SHP77 treated with DMSO at 0.1 percent for 48 hours (cell line): ENCODE results near the gene ZBTB47.

Experiments used
- DNase-seq: peaks from one replicate; lab custom pipeline; 2025; lab: John Stamatoyannopoulos, UW

ZBTB47 gene

DNA sequence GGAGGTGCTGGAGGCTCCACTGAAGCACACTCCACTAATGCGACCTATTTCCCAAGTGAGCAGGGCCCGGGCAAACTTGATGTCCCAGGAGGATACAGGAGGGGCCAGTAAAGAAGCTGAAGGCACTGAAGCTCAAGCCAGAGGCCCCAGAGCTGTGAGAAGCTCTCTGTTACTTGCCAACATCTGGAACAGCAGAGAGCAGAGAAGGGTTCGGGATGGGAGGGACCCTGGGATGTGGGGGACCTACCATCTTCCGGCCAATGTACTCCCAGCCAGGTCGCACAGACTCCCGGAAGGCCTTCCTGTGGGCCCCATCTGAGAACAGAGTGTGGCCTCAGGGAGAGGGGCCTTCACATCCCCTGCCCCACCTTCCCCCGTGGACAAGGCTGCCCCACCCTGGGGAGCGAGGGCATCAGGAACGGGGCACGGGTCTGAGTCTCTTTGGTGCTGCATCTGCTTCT, 46.0 kb downstream of the ZBTB47 start:
- no peak for DNase-seq

DNA sequence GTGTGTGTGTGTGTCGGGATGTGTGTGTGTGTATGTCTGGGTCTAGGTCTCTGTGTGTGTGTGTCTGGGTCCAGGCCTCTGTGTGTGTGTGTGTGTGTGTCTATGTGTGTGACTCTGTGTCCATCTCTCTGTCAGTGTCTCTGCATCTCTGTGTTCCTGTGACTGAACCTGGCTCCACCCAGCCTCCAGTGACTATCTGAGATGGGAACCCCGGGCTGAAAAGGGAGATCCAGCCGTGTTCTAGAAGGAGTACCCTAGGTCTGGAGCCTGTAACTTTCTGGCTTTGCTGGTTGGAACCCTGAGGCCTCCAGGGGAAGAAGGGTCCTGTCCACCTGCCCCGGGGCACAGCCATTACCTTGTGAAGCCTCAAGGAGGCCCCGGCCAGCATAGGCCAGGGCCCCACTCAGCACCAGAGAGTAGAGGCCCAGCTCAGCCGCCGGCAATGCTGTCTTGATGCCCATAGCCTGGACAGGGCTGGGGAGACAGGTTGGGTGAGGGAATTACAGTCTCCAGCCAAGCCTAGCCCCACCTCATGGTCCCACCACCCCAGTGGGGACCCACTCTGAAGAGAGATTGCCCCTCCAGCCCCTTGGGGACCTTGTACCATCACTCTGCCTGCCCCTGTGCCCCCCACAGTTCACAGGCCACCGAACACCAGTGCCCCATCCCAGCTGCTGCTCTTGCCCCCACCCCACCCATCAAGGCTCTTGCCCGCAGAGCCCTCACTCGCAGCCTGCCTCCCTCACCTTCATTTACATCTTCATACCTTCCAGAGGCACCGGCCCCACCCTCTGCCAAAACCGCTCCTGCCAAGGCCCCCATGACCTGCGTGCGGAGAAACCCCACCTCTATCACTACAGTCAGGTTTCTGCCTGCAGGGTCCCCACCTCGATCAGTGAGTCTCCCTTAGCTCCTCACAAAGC, 47.1 kb downstream of the ZBTB47 start:
- DNase-seq = no peak

DNA sequence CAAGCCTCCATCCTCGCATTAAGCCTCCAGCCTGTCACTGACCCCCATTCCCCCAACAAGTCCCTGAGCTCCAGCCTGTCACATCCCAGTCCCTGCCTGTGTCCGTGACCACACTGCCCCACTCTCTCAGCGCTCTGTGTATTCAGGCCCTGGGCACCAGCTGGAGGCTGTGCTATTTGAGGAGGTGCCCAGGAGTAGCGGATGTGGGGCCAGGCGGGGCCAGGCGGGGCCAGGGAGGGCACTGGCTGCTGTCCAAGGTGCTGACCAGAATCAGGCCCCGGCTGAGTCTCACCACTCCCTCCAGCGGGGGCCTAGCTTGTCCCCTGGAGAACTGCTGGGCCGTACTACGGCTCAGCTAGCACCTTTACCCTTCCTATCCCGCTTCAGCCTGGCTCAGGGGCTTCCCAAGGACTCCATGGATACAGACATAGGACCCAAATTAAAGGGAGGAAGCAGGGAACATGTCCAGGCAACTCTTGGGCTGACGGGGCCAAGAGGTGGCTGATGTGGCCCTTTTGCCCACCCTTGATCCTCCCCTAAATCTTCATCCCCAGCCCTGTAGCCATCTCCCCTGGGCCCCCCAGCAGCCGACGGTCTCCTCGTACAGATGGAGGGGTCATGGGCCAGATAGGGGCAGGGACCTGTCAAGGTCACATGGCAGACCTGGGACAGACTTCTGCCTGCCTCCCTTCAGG, 48.0 kb downstream of the ZBTB47 start:
- peak; percentile 57 for DNase-seq

DNA sequence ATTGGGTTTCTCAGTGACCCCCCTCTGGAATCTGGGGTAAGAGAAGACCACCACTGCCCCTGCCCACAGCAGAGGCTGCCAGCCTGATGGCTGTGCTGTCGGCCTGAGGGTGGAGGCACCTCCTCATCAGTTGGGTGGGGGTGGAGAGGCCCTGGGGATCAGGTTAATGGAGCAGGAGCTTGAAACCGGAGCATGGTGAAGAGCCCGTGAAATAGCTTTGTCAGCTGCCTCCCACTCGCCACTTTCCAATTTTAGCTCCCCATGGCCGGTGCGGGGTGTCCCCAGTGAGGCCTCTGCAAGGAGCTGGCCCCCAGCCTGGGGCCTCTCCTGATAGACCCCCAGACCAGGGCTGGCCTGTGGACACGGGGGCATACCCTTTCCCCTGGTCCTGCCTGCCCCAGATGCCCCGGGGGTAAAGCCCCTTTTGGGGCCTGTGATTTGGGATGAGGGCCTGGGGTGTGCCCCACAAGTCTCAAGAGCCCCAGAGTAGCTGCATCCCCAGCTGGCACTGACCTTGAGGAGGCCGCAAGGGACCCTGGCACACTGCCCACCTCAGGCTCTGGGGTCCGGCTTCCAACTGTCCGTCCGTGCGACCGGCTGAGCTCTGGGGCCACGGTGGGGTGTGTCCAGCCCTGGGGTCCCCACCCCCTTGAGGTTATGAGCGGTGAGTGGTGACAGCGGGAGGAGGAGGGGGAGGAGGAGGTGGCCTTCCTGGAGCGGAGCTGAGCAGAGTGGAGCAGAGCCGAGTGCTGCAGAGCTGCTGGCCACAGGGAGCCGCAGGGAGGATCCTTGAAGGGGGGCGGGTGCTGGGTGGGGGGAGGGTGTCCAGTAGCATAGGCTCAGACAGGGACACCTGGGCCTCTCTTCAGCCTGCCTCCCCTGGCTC, 48.8 kb downstream of the ZBTB47 start, which contains the start of gene HHATL:
TSS of gene HHATL (minus strand) at position 733 of the 886 bp plus-strand sequence. CDS start 1,972 bp downstream, outside the sequence.
- no peak for DNase-seq

DNA sequence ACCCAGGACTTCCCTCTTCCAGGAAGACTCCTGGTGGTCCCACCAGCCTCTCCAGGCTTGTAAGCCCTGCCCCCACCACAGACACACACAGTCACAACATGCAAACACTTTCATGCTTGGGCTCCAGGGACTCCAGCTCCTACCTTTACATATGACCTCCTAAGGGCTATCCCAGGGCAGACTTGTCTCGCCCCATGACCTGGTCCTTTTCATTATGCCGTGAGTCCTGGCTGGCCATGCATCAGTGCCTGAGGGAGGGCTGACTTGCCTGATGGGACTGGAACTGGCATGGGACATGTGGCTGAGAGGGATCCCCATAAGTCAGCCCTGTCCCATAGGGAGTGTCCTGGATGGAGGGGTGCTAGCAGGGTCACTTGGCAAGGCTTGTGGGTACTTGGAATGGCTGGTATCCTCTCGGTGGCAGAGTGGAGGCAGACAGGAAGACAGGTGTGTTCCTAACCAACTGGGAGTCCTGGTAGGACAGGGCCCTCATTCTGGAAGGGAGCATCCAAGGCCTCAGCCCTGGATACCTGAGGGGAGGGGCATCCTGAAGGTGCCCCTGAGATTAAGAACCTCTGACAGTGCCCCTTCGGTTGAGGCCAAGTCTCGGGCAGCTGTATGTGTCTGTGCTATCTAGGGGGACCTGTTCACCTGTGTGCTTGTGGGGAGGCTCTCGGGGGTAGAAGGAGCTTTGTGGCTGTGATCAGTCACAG, 49.6 kb downstream of the ZBTB47 start:
- no peak for DNase-seq

DNA sequence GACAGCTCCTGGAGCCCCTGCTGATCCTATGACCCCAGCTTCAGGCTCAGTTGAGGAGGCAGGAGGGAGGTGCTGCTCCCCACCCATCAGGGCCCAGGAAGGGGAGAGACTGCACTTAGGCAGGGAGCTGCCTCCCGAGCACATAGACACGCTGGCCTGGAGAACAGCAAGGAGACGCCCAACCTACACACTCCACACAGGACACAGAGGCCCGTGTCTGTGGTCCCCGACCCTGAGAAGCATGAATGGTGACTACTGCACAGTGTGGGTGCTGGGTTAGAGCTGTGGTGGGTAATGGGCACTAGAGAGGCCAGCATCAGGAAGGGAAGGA, 50.2 kb downstream of the ZBTB47 start:
- DNase-seq = no peak

DNA sequence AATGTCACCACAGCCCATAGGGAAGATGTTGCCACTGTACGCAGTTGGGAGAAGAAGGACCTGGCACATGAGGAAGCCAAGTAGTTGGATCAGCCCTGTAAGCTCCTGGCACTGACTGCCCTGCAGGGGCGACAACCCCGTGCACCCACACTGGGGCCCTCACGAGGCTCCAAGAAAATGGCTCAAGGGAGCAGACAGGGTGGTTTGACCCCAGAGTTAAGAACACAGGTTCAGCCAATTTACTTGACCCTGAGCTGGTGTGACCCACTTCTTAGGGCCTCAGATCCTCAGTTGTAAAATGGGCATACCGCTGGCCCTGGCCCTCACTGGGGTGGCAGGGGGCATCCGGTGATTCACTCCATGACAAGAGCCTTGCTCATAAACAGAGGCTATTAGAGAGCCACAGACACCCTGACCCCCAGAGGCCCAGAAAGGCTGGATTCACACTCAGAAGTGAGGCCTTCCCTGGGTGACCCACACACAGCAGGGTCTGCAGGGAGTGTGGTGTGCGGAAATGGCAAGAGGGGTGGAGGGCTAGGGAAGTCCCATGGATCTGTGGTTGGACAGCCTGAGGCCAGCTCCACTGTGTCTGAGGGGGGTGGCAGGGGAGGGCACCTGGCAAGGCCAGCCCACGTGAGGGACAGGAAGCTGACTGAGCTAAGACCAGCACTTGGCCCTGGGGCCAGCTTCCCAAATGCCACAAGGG, 50.8 kb downstream of the ZBTB47 start:
- DNase-seq = no peak

DNA sequence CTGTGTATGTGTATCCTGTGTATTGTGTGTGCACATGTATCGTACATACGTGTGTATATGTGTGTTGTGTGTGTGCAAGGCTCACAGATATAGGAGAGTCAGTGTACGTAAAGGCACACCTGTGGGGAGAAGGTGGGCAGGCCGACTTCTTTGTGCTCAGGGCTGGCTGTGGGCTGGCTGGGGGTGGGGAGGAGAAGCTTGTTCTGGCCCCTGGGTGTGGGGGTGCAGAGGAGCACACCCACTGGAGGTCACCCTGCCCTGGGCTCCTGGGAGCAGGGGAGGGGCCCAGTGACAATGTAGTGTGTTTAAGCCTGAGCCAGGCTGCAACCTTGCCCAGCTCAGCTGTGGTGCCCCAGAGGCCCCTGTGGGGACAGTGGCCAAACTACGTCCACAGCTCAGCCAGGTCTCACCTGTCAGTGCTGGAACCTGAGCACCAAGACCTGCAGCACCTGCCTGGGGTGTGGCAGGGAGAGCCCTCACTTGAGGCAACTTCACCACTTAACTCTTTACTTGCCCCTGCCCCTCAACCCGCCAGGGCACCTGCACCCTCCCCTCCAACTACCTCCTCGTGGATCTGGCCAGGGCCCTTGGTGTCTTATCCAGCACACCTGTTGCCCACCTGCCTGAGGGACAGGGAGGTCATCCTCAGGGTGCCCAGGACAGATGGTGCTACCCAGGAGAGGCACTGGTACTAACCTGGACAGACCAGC, 51.7 kb downstream of the ZBTB47 start:
- no peak for DNase-seq

DNA sequence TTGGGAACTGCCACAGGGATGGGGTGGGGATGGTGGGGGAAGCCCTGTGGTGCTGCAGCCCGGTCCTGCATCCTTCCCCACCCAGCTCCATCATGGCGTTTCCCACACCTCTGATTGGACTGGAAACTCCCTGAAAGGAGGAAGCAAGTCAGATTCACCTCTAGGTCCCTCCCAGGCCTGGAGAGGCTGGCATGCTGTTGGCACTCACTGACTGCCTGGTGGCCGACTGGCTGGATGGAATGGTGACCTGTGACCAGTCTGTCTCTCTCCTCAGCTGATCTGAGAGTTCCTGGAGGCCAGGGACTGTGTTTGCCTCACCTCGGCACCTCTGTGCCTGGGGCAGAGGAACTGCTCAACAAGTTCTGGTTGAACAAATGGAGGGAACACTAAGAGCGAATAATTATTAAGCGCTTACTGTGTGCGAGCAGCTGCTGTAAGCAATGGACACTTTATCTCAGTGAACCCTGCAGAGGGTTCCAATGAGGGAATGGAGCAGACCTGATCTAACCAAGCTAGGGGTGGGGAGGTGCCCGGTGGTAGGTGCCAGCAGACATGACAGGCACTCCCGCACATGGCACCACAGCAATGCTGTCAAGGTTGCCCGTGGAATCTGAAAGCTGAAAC, 52.6 kb downstream of the ZBTB47 start:
- no peak for DNase-seq

DNA sequence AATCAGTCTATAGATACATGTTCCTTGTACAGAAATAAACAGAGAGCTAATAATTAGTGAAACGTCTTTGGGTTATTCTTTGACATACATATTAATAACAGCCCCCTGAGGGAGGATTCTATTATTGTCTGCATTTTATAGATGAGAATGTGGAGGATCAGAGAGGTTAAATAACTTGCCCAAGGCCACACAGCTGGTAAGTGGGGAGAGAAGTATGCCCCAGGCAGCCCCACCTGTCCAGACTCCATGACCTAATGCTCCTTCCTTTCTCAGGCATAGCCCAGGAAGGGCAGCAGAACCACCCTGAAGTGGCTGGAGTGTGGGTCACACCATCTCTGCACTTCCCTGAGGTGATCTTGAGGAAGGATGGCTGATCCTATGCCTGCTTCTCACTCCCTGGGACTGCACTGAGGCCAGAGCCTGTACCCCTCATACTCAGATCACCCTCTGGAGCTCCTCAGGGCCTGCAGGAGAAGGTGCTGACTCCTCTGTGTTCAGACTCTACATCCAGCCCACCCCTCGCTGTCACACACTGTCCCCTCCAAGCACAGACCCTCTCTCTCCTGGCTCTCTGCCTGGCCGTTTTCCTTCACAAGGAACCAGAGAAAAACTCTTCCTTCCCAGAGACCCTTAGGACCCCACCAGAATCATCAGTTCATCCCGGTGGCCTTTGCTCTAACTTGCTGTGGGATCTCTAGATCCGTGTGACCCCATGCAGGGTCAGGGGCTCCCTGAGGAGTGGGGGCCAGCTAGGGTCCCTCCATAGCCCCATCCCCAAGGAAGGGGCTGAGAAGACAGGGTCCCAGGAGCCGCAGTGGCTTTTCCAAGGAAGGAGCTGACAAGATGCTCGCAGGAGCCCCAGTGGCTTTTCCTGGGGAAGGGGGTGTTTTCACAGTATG, 53.5 kb downstream of the ZBTB47 start:
- no peak for DNase-seq

DNA sequence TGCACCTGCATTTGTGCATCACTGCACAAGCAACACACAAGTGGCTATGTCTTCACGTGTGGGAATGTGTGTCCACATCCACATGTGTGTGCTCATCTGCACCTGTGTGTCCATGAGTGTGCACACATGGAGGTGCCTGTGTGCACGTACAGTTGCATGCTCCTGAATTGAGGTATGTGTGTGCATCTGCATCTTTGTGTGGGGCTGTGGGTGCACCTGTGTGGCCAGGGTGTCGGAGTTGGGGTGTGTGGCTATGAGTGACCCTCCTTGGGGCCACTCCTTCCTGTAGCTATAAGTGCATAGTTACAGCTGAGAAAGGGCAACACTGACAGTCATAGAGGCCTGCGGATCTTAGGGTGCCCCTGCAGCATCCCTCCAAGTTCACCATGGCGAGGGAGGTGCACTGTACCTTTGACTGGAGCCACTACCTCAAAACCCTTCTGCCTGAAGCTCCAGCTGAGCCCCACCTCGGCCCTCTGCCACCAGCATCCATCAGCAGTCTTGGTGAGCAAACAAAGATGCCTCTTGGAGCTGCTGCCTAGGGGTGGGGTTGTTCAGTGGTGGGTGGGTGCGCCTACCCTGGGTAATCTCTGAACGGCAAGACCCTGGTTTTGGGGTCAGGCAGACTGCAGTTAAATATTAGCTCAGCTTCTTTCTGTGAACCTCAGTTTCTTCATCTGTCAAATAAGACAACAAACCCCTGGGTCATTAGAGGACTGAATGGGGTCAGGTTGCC, 54.3 kb downstream of the ZBTB47 start:
- DNase-seq = no peak

DNA sequence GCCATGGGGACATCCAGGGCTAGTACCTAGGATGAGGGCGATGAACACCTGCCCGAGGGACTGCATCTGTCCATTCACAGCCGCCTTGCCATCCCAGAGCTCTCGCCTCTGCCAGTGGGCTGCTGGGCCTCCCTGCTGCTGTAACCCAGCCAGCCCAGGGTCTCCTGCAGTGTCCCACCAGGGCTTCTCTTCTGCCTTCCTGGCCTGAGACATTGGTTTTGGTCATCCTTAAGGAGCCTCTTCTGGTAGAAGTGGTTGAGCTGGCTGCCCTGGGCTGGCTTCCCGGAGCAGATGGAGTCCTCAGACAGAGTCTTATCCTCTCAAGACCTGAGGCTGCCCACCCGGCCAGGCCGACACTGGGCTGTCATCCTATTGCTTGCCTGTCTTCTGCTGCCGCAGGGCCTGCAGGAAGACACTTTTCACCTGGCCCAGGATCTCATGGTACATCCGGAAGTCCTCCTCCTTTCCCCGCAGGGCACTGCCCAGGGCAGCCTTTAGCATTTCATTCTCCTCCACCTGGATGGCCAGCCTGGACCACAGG, 55.2 kb downstream of the ZBTB47 start:
- DNase-seq = no peak

DNA sequence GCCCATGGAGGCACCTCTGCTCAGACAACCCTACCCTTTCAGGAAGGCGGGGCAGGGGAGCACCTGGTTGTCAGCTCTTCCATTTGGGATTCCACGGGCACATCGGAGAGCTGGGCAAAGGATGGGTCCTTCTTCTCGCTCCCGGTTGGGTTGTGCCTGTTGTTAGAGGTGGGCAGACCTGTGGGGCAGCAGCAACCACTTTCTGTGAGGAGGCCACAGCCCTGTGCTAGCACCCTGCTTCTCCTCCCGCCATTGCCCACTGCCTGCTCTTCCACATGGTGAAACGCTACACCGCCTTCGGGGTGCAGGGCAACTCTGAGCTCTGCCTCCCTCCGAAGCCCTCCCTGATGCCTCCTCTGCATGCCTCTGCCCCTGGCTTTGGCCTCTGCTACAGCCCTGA, 56.1 kb downstream of the ZBTB47 start:
- no peak for DNase-seq

DNA sequence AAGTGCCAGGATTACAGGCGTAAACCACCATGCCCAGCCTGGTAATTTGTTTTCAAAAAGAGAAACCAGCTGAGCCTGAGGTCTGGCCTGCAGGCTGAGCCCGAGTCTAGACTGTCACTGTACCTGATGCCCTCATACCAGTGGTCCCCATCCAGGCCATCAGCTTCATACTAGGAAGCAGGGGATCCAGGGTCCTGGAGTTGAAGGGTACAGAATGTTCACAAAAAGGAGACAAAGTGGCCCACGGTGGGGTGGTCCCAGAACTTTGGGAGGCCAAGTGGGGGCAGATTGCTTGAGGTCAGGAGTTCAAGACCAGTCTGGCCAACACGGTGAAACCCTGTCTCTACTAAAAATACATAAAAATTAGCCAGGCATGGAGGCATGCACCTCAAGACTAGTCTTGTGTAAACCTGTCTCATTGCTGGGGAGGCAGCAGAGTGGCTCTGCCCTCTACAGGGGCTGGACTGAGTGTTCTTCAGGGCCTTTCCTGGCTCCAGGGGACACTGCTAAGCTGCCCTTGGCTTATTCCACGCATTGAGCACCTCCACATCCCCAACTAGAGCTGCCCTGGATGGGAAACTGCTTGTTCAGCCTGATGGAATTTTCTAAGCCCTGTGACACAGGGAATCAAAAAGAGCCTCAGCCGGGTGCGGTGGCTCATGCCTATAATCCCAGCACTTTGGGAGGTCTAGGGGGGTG, 57.0 kb downstream of the ZBTB47 start:
- DNase-seq = no peak

DNA sequence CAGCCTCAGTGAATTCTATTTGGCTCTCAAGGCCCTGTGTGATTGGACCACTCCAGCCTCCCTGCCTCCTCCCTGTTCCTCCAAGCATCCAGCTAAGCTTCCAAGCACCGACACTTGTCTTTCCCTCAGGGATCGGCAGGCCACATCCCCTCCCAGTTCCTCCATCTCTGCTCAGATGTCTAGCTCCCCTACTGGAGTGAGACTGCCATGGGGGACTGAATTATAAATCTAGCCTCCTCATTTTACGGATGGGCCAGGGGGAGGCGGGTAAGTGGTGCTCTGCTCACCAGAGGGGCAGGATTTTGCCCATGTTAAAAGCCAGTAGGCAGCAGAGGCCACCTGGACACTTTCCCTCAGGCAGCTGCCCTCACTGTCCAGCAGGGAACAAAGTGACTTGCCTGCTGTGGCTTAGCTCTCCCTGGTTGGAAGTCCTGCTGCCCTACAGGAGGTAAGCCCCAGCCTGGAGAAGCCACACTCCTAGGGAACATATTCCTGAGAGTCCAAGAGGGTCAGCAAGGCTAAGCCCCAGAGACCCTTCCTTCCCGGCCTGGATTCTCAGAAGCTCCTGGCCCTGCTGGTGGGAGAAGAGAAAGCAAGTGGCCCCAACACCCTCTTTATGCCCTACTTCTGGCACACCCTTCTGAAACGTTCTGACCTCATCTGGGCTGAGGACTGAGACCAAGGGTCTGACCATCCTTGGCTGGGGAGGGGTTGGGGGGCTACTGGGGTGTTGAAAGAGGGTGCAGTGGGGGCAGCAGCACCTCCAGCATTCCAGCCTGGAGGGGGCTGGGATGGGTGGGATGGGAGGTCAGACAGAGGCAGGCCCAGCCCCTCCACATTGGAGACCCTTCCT, 58.2 kb downstream of the ZBTB47 start:
- no peak for DNase-seq

DNA sequence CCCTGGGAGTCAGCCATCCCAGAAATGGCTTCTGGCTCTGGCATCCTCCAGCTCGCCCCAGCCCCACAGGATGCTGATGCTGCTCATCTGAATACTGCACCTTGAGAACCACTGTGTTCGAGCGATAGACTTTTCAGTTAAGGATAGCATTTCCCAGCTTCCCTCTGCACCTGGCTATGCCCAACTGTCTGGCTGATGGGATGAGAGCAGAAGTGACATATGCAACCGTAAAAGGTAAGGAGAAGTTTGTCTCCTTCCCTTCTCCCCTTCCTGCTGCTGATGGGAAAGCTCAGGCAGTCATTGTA, 58.8 kb downstream of the ZBTB47 start:
- no peak for DNase-seq
